Stimulated activated CD4-positive, alpha-beta T cell treated with anti-CD3 and anti-CD28 coated beads, Interleukin-4, amount 100 ng/mL, for 24 hours (primary cell): ENCODE measurements around the gene HIVEP3.

Experiments used
- DNase-seq: peaks from one replicate; pipeline ENCODE4 v3.0.0-alpha.2; 2020

The HIVEP3 gene

DNA sequence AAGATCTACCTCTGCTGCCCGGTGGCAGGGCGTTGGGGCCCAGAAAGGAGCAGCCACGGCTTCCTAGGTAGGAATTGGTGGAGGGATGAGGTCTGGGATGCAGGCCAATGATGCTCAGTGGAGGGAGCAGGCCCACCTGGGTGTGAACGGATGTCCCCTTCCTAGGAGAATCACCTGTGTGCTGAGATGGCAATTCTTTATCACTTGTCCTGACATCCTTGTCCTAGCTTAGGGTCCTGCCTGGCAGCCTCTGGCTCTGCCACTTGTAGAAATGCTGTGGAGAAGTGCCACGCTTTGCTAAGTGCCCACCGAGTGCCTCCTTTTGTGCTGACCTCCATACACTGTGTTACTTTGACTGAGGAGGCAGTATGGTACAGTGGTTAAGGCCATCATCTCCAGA, 447.1 kb downstream of the HIVEP3 start:
- DNase-seq: no peak

DNA sequence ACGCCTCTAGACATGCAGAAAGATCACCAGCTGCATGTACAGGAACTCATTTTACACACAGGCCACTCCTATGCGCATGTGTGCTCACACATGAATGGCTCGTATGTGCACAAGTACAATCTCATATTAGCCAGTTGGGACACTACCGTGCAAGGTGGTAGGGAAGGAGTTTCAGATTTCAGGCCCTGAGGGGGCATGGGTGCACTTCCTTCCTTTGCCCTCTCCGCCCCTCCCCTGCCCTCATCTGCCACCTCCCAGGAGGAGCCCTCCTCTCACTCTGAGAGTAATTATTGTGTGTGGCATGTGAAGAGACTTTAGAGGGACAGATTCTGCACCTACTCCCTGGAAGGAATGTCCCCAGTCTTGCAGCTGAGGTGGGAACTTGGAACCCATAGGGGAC, 449.0 kb downstream of the HIVEP3 start:
- DNase-seq: no peak

DNA sequence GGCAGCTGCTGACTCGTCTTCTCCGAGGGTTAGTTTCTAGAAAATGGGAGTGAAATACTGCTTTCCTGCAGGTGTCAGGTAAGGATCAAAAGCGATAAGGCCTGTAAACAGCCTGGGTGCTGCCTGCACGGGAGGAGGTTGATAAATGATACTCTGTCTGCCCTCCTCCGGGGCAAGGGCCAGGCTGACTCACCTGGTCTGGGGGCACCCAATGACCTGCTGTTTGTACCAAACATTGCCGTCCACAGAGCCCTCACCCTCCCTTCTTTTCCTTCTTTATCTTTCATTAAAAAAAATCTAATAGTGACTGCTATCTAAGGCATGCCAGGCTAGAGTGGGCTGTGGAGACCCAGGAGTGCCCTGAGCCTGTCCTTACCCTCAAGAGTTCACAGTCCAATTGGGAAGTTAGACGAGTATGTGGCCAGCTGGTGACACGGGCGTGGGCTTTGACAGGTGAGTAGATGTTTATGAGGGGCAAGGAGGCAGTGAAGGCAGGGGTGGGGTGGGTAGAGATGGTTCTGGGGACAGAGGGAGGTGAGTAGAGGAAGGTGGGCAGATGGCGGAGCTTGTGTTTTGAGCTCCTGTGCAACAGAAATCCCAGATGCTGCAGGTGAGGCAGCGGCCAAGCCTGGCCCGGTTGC, 450.5 kb downstream of the HIVEP3 start:
- no peak for DNase-seq

DNA sequence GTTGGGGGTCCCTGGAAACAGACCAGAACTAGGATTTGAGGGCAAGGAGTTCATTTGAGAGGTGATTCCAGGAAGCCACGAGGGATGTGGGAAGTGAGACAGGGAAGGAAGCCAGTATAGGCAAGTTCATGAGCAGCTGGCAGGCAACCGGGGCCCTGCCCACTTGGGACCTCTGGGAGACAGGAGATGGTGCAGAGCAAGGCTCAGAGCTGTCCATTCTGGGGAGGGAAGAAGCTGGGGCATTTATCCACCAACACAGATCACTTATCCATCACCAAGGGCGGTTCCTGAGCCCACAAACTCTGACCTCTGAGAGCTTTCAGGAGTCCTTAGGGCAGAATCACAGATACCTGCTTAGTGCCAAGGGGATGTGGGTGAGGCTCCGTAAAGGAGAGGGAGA, 451.0 kb downstream of the HIVEP3 start:
- DNase-seq: no peak

DNA sequence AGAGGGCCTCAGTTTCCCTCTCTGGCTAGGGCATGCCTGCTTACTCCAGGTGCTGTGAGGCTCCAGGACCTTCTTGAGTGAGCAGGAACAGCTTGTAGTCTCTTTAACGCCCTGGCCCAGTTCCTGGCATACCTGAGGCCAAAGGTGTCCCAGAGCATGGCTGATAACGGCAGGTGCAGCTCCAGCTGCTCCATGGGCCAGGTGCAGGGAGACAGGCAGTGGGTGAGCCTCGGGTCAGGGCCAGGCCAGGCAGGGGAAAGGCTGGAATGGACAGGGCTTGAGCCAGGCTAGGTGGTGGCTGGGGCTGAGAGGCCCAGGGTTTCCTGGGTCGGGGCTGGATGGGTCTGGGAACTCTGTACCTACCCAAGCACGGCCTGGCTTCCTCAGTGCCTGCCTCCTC, 452.6 kb downstream of the HIVEP3 start:
- no peak for DNase-seq

DNA sequence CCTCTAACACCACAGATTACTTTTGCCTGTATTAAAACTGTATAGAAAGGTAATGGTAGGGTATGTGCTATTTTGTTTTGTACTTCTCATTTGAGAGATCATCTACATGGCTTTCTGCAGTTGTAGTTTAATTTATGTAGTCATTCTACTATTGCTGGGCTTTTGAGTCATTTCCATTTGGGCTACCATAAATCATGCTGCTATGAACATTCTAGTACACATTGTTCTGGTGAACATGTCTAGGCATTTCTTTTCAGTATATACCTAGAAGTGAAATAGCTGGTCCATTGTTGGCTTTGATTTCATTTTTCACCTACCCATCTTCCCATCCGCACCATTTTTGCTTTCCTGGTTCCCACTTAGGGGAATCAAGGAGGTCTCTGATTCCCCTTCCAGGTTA, 453.0 kb downstream of the HIVEP3 start:
- no peak for DNase-seq

DNA sequence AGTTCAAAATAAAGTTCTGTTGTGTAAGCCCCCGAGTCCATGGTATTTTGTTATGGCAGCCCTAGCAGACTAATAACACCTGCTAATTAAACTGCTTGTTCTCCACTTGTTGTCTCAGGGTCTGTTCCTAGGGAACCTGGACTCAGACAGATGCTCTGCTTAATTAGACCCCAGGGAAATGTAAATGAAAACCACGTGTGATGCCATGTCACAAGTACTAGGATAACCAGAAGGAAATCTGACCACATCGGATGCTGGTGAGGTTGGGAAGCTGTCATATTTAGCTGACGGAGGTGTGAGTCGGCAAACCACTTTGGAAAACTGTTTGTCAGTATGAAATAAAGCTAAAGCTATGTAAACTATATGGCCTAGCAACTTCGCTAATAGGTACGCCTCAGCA, 453.8 kb downstream of the HIVEP3 start:
- DNase-seq: no peak

DNA sequence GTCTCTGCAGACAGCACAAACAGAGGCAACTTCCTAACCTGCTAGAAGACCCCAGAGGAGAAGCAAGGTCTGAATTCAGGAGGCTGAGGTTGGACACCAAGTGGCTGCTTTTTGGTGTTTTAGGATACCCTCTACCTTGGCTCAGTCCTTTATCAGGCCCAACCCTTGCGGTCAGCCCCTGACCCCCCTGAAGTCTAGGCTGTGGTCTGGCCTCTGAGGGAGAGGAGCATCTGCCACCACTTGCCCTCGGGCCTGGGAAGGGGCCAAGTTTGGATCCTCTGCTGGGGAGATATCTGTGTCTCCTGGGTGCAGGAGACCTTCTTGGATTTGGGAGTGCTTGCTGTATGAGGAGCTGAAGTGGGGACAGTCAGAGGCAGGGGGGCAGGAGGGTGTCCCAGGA, 455.2 kb downstream of the HIVEP3 start:
- no peak for DNase-seq

DNA sequence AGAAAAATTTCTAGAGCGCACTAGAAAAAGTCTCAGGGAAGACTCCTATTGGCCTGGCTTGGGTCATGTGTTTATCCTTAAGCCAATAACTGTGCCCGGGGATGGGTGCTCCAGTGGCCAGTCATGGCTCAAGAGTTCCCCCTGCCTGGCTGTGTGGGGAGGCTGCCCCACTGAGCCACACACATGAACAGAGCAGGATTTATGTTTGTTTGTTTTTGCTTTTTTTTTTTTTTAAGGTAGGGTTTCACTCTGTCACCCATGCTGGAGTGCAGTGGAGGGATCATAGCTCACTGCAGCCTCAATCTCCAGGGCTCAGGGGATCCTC, 456.1 kb downstream of the HIVEP3 start:
- no peak for DNase-seq

DNA sequence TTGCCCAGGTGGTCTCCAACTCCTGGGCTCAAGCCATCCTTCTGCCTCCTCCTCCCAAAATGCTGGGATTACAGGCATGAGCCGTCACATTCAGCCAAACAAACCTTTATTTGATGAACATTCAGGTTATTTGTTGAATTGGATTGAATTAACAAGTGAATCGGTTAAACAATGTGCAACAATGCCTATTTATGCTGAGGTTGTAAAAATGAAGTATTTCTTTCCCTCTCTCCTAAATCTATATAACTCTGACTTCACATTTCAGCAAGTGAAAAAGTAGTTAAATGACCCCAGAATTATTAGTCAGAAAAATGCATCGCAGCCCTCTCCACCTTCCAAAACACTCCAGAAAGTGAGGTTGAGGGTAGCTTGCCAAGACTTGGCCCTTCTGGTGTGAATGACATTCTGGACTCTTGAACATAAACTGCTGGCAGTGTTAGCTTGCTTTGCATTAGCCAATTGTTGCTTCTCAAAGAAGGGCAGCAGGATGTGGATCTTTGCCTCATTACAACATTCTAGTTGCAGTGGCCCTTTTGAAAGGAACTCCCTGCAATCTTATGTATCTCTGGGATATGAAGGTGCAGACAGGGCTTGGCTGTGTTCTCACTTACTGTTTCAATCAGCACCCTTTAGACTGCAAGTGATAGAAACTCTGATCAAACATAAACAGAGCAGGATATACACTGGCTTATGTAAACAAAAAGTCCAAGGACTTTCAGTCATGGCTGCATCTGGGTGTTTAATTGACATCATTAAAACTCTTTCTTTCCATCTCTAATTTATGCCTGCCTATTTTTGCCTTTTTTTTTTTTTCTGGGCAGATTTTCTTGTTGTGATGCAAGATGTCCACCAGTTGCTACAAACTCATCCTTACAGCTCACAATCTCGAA, 456.7 kb downstream of the HIVEP3 start:
- no peak for DNase-seq

DNA sequence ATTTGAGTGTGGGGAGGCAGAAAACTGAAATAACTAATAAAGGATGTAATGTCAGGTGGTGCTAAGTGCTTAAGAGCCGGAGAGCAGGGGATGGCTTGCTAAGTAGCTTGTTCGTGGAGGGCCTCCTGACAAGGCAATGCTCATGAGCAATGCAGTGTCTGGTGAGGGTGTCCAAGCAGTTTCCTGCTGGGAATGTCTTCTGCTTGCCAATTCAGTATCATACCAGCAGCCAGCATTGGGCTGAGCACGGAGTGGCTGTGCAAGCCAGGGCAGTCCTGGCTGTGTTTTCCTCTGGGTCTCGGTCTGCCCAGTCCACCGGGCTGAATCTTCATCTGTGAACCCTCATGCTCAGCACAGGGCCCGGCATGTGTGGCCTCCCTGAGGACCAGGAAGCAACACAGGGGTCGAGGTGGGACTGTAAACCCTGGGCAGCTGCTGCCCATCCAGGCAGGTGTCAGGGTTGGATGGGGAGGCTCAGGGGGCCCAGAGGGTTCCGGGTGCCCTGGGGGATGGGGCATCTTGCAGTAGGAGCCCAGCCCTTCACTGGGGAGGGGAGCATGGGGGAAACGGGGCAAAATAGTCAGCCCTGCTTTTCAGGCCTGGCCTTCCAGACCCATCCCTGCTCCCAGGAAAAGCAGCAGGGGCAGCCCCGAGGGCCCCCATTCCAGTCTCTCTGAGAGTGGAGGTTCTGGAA, 461.7 kb downstream of the HIVEP3 start:
- DNase-seq: no peak
